H1 (cell line): ENCODE results near the gene CCDC81. TPM values are rescaled to one million over a fixed set of nuclear protein-coding genes. Genes with fewer than 3 reads are reported as not detected.
A peak's percentile ranks its signal among the peaks of the same experiment; 100 is the strongest.

Experiments used
- CTCF ChIA-PET: fragments of 300-600 bp; sonication (Branson Sonifier 250); formaldehyde crosslinking; loops from one replicate; lab custom pipeline; 2021; ENCODE audit not compliant: partially characterized antibody; lab: Charles Lee
- POLR2A ChIA-PET: fragments of 300-600 bp; sonication (Branson Sonifier 250); formaldehyde crosslinking; loops from one replicate; lab custom pipeline; 2021; ENCODE audit warnings: inconsistent platforms; ENCODE audit not compliant: partially characterized antibody; lab: Charles Lee
- DNase-seq, 2 experiments: peaks; one replicate each; pipeline versions ENCODE4 v3.0.0 to v3.0.0-alpha.2; 2010 to 2022; ENCODE audit warnings: low spot score in 2 of 2, low read depth in 1 of 2, mixed read lengths in 1 of 2
- FAIRE-seq: peaks from 2 replicates; lab custom pipeline; 2011; peaks lifted over from hg19 to GRCh38; lab: Jason Lieb, UNC
- H2AFZ ChIP-seq: 2 replicates; pipeline ENCODE4 v1.8.1; 2012; ENCODE audit warnings: low read length, inconsistent platforms
- H2AK5ac ChIP-seq: 2 replicates; pipeline ENCODE4 v1.6.1; 2013; ENCODE audit warnings: low read depth, low read length
- H2BK120ac ChIP-seq: replicated peaks from 2 replicates; pipeline ENCODE3; 2013; ENCODE audit warnings: low read depth, low read length, inconsistent platforms
- H2BK12ac ChIP-seq: 2 replicates; pipeline ENCODE4 v1.6.1; 2013; ENCODE audit warnings: low read depth, low read length
- H2BK15ac ChIP-seq: 2 replicates; pipeline ENCODE4 v1.6.1; 2013; ENCODE audit warnings: low read length
- H2BK20ac ChIP-seq: 2 replicates; pipeline ENCODE4 v1.6.1; 2013; ENCODE audit warnings: low read length
- H2BK5ac ChIP-seq: 2 replicates; pipeline ENCODE4 v1.6.1; 2013; ENCODE audit warnings: low read depth, low read length
- H3K14ac ChIP-seq: 2 replicates; pipeline ENCODE4 v1.6.1; 2013; ENCODE audit warnings: inconsistent platforms; ENCODE audit not compliant: insufficient read length
- H3K18ac ChIP-seq: 2 replicates; pipeline ENCODE4 v1.6.1; 2013; ENCODE audit warnings: low read length; ENCODE audit errors: extremely low read depth
- H3K23ac ChIP-seq: 2 replicates; pipeline ENCODE4 v1.6.1; 2013; ENCODE audit warnings: inconsistent platforms; ENCODE audit not compliant: insufficient read length
- H3K23me2 ChIP-seq: 2 replicates; pipeline ENCODE4 v1.6.1; 2013; ENCODE audit warnings: low read depth, low read length
- H3K27ac ChIP-seq: 2 replicates; pipeline ENCODE4 v1.6.1; 2011; ENCODE audit warnings: low read depth, low read length, inconsistent platforms
- H3K27me3 ChIP-seq, 4 experiments: replicated peaks in 1 of 4; 1 replicate in 1 of 4; 2 replicates in 3 of 4; pipeline versions ENCODE4 v1.6.1 to v1.8.1; 2011 to 2013; ENCODE audit warnings: low read length in 3 of 4, mild to moderate bottlenecking in 3 of 4, inconsistent platforms in 2 of 4, mixed read lengths in 2 of 4, moderate library complexity in 1 of 4; ENCODE audit not compliant: control insufficient read depth in 3 of 4, insufficient read depth in 3 of 4; ENCODE audit errors: extremely low read depth in 1 of 4
- H3K36me3 ChIP-seq, 4 experiments: 2 replicates each; pipeline versions ENCODE4 v1.6.1 to v1.8.1; 2011 to 2013; ENCODE audit warnings: mild to moderate bottlenecking in 4 of 4, low read length in 3 of 4, moderate library complexity in 2 of 4, control low read depth in 1 of 4, inconsistent platforms in 1 of 4; ENCODE audit not compliant: insufficient read depth in 4 of 4, control insufficient read depth in 2 of 4
- H3K4ac ChIP-seq: replicated peaks from 2 replicates; pipeline ENCODE3; 2013; ENCODE audit warnings: low read length, low read depth, mixed read lengths, inconsistent platforms; ENCODE audit not compliant: insufficient read length
- H3K4me1 ChIP-seq, 4 experiments: replicated peaks in 1 of 4; 1 replicate in 1 of 4; 2 replicates in 3 of 4; pipeline versions ENCODE4 v1.6.1 to v1.8.1; 2011 to 2013; ENCODE audit warnings: low read length in 3 of 4, inconsistent platforms in 2 of 4, mixed read lengths in 1 of 4; ENCODE audit not compliant: insufficient read depth in 4 of 4, control insufficient read depth in 3 of 4
- H3K4me2 ChIP-seq, 2 experiments: 2 replicates each; pipeline versions ENCODE4 v1.6.1 to v1.8.1; 2011 to 2013; ENCODE audit warnings: low read depth in 2 of 2, low read length in 2 of 2, control low read depth in 1 of 2, inconsistent platforms in 1 of 2, mild to moderate bottlenecking in 1 of 2; ENCODE audit not compliant: insufficient read depth in 1 of 2
- H3K4me3 ChIP-seq, 4 experiments: fragments of 200-600, 300-600 bp in 1 of 4; sonication (generic), shearing (Covaris generic), sonication (Bioruptor Twin) in 1 of 4; 2 replicates each; pipeline versions ENCODE4 v1.5.1 to v1.8.1; 2011 to 2016; ENCODE audit warnings: low read length in 4 of 4, low read depth in 3 of 4, control low read depth in 2 of 4, inconsistent platforms in 2 of 4, mild to moderate bottlenecking in 2 of 4, mixed read lengths in 1 of 4, moderate library complexity in 1 of 4; ENCODE audit not compliant: insufficient read depth in 2 of 4; ENCODE audit errors: extremely low read depth in 1 of 4
- H3K56ac ChIP-seq: replicated peaks from 2 replicates; pipeline ENCODE3; 2013; ENCODE audit warnings: low read depth, mild to moderate bottlenecking, mixed read lengths, low read length, inconsistent platforms; ENCODE audit not compliant: insufficient read length
- H3K79me1 ChIP-seq: 2 replicates; pipeline ENCODE4 v1.6.1; 2013; ENCODE audit warnings: low read depth, low read length, control low read depth
- H3K79me2 ChIP-seq, 2 experiments: 2 replicates each; pipeline versions ENCODE4 v1.6.1 to v1.8.1; 2012 to 2013; ENCODE audit warnings: low read length in 2 of 2, mild to moderate bottlenecking in 2 of 2, inconsistent platforms in 1 of 2; ENCODE audit not compliant: insufficient read depth in 2 of 2, control insufficient read depth in 1 of 2
- H3K9ac ChIP-seq, 4 experiments: replicated peaks in 1 of 4; 1 replicate in 1 of 4; 2 replicates in 3 of 4; pipeline versions ENCODE4 v1.6.1 to v1.8.1; 2011 to 2013; ENCODE audit warnings: low read depth in 3 of 4, low read length in 3 of 4, control low read depth in 2 of 4, mild to moderate bottlenecking in 2 of 4, moderate library complexity in 2 of 4, inconsistent platforms in 1 of 4; ENCODE audit errors: extremely low read depth in 1 of 4
- H3K9me3 ChIP-seq, 2 experiments: 2 replicates each; pipeline versions ENCODE4 v1.6.1 to v1.8.1; 2012 to 2013; ENCODE audit warnings: mild to moderate bottlenecking in 2 of 2, moderate library complexity in 2 of 2, control low read depth in 1 of 2, inconsistent platforms in 1 of 2, low read depth in 1 of 2, low read length in 1 of 2, mixed read lengths in 1 of 2; ENCODE audit not compliant: insufficient read depth in 2 of 2
- H4K20me1 ChIP-seq, 2 experiments: replicated peaks in 1 of 2; 2 replicates each; pipeline versions ENCODE3 to v1.8.1; 2011 to 2013; ENCODE audit warnings: inconsistent platforms in 2 of 2, low read length in 2 of 2, mild to moderate bottlenecking in 1 of 2; ENCODE audit not compliant: insufficient read depth in 2 of 2, control insufficient read depth in 1 of 2
- H4K5ac ChIP-seq: 2 replicates; pipeline ENCODE4 v1.6.1; 2013; ENCODE audit warnings: low read length, low read depth, mixed read lengths, inconsistent platforms; ENCODE audit not compliant: insufficient read length
- H4K8ac ChIP-seq: 2 replicates; pipeline ENCODE4 v1.8.0; 2013; ENCODE audit warnings: mild to moderate bottlenecking, moderate library complexity, low read length, inconsistent platforms; ENCODE audit not compliant: insufficient read depth; ENCODE audit errors: extremely low read depth
- H4K91ac ChIP-seq: replicated peaks from 2 replicates; pipeline ENCODE3; 2013; ENCODE audit warnings: low read length, mixed read lengths, inconsistent platforms; ENCODE audit not compliant: insufficient read length
- BACH1 ChIP-seq: IDR thresholded peaks from 2 replicates; pipeline ENCODE4 v1.6.1; 2012; ENCODE audit warnings: low read length, improper control_type of control experiment
- CHD1 ChIP-seq: IDR thresholded peaks from 2 replicates; pipeline ENCODE4 v1.6.1; 2012; ENCODE audit warnings: low read depth, low read length, improper control_type of control experiment
- EP300 ChIP-seq, 2 experiments: IDR thresholded peaks; 1 replicate in 1 of 2; 2 replicates in 1 of 2; pipeline ENCODE4 v1.6.1; 2011 to 2012; ENCODE audit warnings: low read depth in 2 of 2, low read length in 2 of 2, mild to moderate bottlenecking in 2 of 2, borderline replicate concordance in 1 of 2, inconsistent platforms in 1 of 2, moderate library complexity in 1 of 2
- JUND ChIP-seq: IDR thresholded peaks from 2 replicates; pipeline ENCODE4 v1.6.1; 2011; ENCODE audit warnings: mild to moderate bottlenecking, improper control_type of control experiment, low read length
- NANOG ChIP-seq: IDR thresholded peaks from 2 replicates; pipeline ENCODE4 v1.6.1; 2011; ENCODE audit warnings: low read length, low read depth, mild to moderate bottlenecking, inconsistent platforms; ENCODE audit not compliant: insufficient read depth, poor library complexity, severe bottlenecking
- SP4 ChIP-seq: IDR thresholded peaks from 2 replicates; pipeline ENCODE4 v1.6.1; 2012; ENCODE audit warnings: low read length, inconsistent platforms
- TAF1 ChIP-seq: IDR thresholded peaks from 2 replicates; pipeline ENCODE4 v1.6.1; 2011; ENCODE audit warnings: mild to moderate bottlenecking, low read depth, low read length
- WGBS, 2 experiments: shearing (Covaris generic) in 1 of 2; methylation state at CpG; one replicate each; pipeline versions ENCODE4 v1.1.6 to v1.1.7; 2013 to 2015; ENCODE audit warnings: low lambda C conversion rate in 2 of 2, mixed read lengths in 2 of 2, inconsistent platforms in 1 of 2, low coverage in 1 of 2, missing lambda C conversion rate in 1 of 2; ENCODE audit not compliant: insufficient replicate concordance in 2 of 2, insufficient coverage in 1 of 2, insufficient read length in 1 of 2; ENCODE audit errors: extremely low coverage in 1 of 2, missing lambda C conversion rate in 1 of 2; 5-methylcytosine and 5-hydroxymethylcytosine counted together
- polyA plus RNA-seq, 7 experiments: library from polyadenylated mRNA; depleted of rRNA in 3 of 7; stranded (reverse) in 5 of 7; unstranded in 2 of 7; fragments of >200 nt in 5 of 7; fragments of 200-250 nt in 2 of 7; gene quantifications; 1 replicate in 5 of 7; 2 replicates in 1 of 7; 4 replicates in 1 of 7; pipeline versions ENCODE4 v1.2.1 to v1.2.3, GENCODE V29; 2011 to 2013; ENCODE audit warnings: missing spikeins in 2 of 7, mixed read lengths in 2 of 7
- total RNA-seq: library from RNA; stranded (reverse); fragmentation: NEBNext Ultra II Directional; extraction: Animal tissue kit (Norgen Biotek cat#: 25700); gene quantifications from 2 replicates; pipeline ENCODE4 v1.2.1, GENCODE V29; 2021
- TF ChIP-seq, protein P1 (sequence below): IDR thresholded peaks from 2 replicates; pipeline ENCODE4 v1.6.1; 2012; ENCODE audit warnings: inconsistent platforms
- TF ChIP-seq, protein P2 (sequence below): IDR thresholded peaks from 2 replicates; pipeline ENCODE4 v1.6.1; 2012; ENCODE audit warnings: low read length, inconsistent platforms

The CCDC81 gene
- total and polyA plus RNA-seq, 2 of the 8 experiments (the other 6 are each of a cell fraction or from before 2014, with no cell fraction given), result 0.30 to 0.58 TPM

GRCh38 chr11:86468169-86468568 lies 93.5 kb downstream of the CCDC81 start:
- Histone ChIP-seq H4K91ac (no peak overlapping the region), H2BK12ac (no peak overlapping the region), H3K27ac (no peak overlapping the region), H3K4me1 (no peaks in the 10 kb centered on the region), H3K27me3 (no peaks in the 10 kb centered on the region), H2AFZ (no peak overlapping the region), H2AK5ac (no peak overlapping the region), H3K9me3 (no peaks in the 10 kb centered on the region; a peak in 1 of 4 replicates), H4K8ac (no peak overlapping the region), H3K23ac (no peak overlapping the region), H4K5ac (no peak overlapping the region), H3K4me2 (no peak overlapping the region), H4K20me1 (no peaks in the 10 kb centered on the region), H3K4me3 (no peak overlapping the region), H3K79me1 (no peaks in the 10 kb centered on the region), H2BK15ac (no peak overlapping the region), H3K56ac (peak overlapping the region; percentile 27), H3K36me3 (no peaks in the 10 kb centered on the region), H2BK120ac (no peak overlapping the region), H3K79me2 (no peaks in the 10 kb centered on the region), H3K23me2 (peaks cover 3% of the 10 kb centered on the region; the same call in 1 of the 2 replicates), H2BK5ac (no peak overlapping the region), H3K9ac (no peak overlapping the region), H3K4ac (no peak overlapping the region), H2BK20ac (no peak overlapping the region), H3K18ac (no peak overlapping the region), H3K14ac (no peak overlapping the region)
- no peak for TF ChIP-seq JUND
- TF ChIP-seq CHD1, result no peak
- no peak for TF ChIP-seq TAF1
- TF ChIP-seq, protein P1, sequence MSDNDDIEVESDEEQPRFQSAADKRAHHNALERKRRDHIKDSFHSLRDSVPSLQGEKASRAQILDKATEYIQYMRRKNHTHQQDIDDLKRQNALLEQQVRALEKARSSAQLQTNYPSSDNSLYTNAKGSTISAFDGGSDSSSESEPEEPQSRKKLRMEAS, result no peak
- TF ChIP-seq BACH1, result no peak
- no peak for TF ChIP-seq NANOG
- no peak for TF ChIP-seq SP4
- TF ChIP-seq, protein P2, sequence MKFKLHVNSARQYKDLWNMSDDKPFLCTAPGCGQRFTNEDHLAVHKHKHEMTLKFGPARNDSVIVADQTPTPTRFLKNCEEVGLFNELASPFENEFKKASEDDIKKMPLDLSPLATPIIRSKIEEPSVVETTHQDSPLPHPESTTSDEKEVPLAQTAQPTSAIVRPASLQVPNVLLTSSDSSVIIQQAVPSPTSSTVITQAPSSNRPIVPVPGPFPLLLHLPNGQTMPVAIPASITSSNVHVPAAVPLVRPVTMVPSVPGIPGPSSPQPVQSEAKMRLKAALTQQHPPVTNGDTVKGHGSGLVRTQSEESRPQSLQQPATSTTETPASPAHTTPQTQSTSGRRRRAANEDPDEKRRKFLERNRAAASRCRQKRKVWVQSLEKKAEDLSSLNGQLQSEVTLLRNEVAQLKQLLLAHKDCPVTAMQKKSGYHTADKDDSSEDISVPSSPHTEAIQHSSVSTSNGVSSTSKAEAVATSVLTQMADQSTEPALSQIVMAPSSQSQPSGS, result no peak
- TF ChIP-seq EP300 (IDR thresholded peaks at IDR 0.05; ENCODE audit: borderline replicate concordance in 1 of 2, low read depth in 2 of 2, low read length in 2 of 2), result no peak
- 92% methylated on average over 1 of the region's 1 CpG; no CpG with 5 or more reads in 1 of the 2 experiments for WGBS, 2 experiments
- DNase-seq, result no peak
- FAIRE-seq, result no peak
- ChIA-PET CTCF (interaction anchor here (1.2 to 3.4 kb wide), 5 partner anchors 11 to 60 kb away, joined by 3 to 18 read pairs (median 6); no protein-coding TSS in a partner anchor), POLR2A (no interaction called here)
